A204.1 (cell line): Measurements from ENCODE around the gene SLC38A9.

ENCODE experiments used
- FAIRE-seq: peaks from 2 replicates; lab custom pipeline; 2012; peaks lifted over from hg19 to GRCh38; lab: Jason Lieb, UNC

Gene SLC38A9

DNA sequence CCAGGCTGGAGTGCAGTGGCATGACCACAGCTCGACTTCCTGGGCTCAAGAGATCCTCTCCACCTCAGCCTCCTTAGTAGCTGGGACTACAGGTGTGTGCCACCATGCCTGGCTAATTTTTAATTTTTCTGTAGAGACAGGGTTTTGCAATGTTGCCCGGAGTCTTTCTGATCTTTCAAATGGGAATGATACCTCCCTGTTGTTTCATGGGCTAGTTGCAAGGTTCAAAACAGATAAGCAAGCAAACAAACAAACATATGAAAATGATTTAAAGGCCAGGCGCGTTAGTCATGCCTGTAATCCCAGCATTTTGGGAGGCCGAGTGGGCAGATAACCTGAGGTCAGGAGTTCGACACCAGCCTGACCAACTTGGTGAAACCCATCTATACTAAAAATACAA, 132.1 kb downstream of the SLC38A9 start:
- FAIRE-seq: no peak

DNA sequence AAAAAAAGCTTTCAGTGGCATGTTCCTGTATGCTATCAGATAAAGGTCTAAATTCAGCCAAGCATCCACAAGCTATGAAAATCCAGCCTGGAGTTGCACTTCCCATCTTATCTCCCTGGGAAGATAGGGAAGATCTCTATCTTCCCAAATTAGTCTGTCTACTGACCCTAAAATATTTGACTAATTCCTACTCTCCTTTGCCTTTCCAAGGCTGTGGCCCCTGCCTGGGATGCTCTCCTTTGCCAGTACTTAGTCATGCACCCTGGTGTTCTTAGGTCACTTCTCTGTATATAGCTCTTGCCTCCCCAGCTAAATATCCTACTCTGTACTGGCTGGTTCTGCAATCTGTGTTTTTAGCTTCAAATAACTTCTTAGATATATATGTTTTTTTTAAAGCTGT, 133.4 kb downstream of the SLC38A9 start:
- no peak for FAIRE-seq

DNA sequence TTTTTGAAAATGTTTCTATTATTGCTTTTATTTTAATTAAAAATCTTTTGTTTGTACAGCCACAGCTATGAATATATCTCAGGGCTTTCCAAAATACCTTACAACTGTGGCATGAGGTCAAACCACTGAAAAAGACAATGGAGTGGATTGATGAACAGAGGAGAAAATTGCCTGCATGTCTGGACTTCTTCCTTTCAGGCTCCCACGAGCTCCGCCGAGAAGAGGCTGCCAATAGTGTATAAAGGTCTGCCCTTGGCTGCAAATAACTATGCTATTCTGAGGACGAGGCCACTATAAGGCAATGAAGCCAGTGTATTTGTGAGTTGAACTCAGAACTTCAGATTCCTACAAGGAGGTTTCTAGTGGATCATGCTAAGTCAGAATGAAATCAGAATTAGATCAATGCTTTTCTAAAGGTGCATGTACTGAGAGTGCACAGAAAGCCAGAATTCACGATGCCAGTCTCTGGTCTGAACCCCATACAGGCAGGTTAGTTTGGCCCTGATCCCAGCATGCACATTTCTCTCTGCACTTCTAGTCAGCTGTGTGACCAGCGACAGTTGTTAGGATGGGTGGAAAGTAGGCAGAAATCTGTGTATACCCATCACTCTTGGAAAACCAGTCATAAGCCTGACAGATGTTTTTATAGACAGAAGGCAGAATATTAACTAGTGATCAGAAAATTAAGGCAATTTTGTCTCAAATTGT, 134.6 kb downstream of the SLC38A9 start:
- FAIRE-seq: no peak

DNA sequence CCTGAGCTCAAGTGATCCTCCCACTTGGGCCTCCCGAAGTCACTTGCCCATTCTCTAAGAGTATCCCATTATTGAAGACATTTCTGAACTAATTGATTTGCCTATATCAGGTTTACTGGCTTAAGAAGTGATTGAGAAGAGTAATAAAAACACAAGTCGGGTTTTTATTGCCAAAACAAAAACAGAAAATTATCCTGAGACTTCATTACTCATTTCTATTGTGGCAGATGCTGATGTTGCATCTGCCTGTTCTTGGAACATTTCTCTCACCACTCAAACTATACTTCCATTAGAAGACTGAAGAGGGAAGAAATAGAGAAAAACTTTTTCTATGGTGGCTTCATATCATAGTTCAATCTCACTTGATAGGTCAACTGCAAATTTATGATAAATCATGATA, 135.5 kb downstream of the SLC38A9 start:
- no peak for FAIRE-seq
